HepG2 (cell line): ENCODE results near the gene RANGRF. TPM values are rescaled to one million over a fixed set of nuclear protein-coding genes. Genes with fewer than 3 reads are reported as not detected.
A peak's percentile ranks its signal among the peaks of the same experiment; 100 is the strongest.

Experiments used
- ELF4 ChIP-seq: sonication (generic); formaldehyde crosslinking; IDR thresholded peaks from 2 replicates; pipeline ENCODE4 v1.5.0; 2020; ENCODE audit warnings: missing genetic modification reagents, mild to moderate bottlenecking, moderate library complexity, borderline replicate concordance
- NR2F6 ChIP-seq, 2 experiments: IDR thresholded peaks; 2 replicates each; pipeline ENCODE4 v1.6.1; 2016; ENCODE audit warnings: antibody characterized with exemption in 1 of 2, mild to moderate bottlenecking in 1 of 2
- ONECUT2 ChIP-seq: sonication (generic); formaldehyde crosslinking; IDR thresholded peaks from 2 replicates; pipeline ENCODE4 v1.4.0; 2020; ENCODE audit warnings: missing genetic modification reagents
- ZNF75D ChIP-seq: sonication (generic); formaldehyde crosslinking; IDR thresholded peaks from 2 replicates; pipeline ENCODE4 v1.8.1; 2023; ENCODE audit warnings: missing genetic modification reagents, mild to moderate bottlenecking, borderline replicate concordance
- ZNF883 ChIP-seq: sonication (generic); formaldehyde crosslinking; IDR thresholded peaks from 2 replicates; pipeline ENCODE4 v1.5.1; 2020; ENCODE audit warnings: mild to moderate bottlenecking, missing genetic modification reagents; ENCODE audit errors: not compliant biosample characterization
- polyA plus RNA-seq, 8 experiments: library from polyadenylated mRNA; depleted of rRNA in 3 of 8; stranded (reverse) in 7 of 8; unstranded in 1 of 8; fragments of >200 nt; fragmentation: Illumina TruSeq in 4 of 8; extraction: Trizol in 4 of 8; gene quantifications; 2 replicates each; pipeline versions ENCODE4 v1.2.1 to v1.2.3, GENCODE V29; 2011 to 2016; ENCODE audit warnings: low read depth in 4 of 8, missing spikeins in 1 of 8, mixed read lengths in 1 of 8; ENCODE audit not compliant: insufficient read depth in 1 of 8
- total RNA-seq, 5 experiments: library from RNA; depleted of rRNA; stranded (reverse); fragments of >200 nt; fragmentation: Illumina TruSeq; extraction: Trizol; gene quantifications; 2 replicates each; pipeline ENCODE4 v1.2.3, GENCODE V29; 2016; ENCODE audit warnings: low read depth in 1 of 5
- TF ChIP-seq, protein P1 (sequence below): sonication (generic); formaldehyde crosslinking; IDR thresholded peaks from 2 replicates; pipeline ENCODE4 v1.4.0; 2020; ENCODE audit warnings: mild to moderate bottlenecking, missing genetic modification reagents
- TF ChIP-seq, protein P2 (sequence below): sonication (generic); formaldehyde crosslinking; IDR thresholded peaks from 2 replicates; pipeline ENCODE4 v1.8.0; 2022; ENCODE audit warnings: mild to moderate bottlenecking, missing genetic modification reagents
- TF ChIP-seq, protein P3 (sequence below): sonication (generic); formaldehyde crosslinking; IDR thresholded peaks from 2 replicates; pipeline ENCODE4 v1.5.1; 2020; ENCODE audit warnings: mild to moderate bottlenecking, missing genetic modification reagents

RANGRF gene
- total and polyA plus RNA-seq, 2 of the 13 experiments (the other 11 are each of a cell fraction or from before 2014, with no cell fraction given): 18.6 to 40.7 TPM

DNA sequence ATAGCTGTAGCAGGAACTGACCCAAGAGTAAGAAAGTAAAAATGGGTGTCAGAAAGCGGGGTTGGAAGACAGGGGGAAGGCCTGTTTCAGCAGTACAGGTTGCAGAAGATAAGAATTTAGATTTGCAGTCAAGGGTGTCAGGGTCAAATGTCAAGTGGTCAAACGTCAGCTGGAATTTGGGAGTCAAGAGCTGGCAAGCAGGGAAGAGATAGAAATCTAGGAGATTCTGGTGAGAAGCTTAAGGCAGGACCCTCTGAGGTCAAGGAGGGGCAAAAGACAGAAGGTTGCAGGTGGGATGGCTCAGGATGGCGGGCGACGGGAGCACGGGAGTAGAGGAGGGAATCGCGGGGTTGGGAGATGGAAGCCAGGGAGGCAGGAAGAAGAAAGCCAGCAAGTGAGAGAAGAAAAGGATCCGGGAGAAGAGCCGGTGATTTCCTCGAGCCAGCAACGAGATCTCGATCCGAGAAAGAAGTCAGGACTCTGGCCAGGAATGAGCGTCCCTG, 6.4 kb downstream of the RANGRF start (continued):
- TF ChIP-seq, protein P1, sequence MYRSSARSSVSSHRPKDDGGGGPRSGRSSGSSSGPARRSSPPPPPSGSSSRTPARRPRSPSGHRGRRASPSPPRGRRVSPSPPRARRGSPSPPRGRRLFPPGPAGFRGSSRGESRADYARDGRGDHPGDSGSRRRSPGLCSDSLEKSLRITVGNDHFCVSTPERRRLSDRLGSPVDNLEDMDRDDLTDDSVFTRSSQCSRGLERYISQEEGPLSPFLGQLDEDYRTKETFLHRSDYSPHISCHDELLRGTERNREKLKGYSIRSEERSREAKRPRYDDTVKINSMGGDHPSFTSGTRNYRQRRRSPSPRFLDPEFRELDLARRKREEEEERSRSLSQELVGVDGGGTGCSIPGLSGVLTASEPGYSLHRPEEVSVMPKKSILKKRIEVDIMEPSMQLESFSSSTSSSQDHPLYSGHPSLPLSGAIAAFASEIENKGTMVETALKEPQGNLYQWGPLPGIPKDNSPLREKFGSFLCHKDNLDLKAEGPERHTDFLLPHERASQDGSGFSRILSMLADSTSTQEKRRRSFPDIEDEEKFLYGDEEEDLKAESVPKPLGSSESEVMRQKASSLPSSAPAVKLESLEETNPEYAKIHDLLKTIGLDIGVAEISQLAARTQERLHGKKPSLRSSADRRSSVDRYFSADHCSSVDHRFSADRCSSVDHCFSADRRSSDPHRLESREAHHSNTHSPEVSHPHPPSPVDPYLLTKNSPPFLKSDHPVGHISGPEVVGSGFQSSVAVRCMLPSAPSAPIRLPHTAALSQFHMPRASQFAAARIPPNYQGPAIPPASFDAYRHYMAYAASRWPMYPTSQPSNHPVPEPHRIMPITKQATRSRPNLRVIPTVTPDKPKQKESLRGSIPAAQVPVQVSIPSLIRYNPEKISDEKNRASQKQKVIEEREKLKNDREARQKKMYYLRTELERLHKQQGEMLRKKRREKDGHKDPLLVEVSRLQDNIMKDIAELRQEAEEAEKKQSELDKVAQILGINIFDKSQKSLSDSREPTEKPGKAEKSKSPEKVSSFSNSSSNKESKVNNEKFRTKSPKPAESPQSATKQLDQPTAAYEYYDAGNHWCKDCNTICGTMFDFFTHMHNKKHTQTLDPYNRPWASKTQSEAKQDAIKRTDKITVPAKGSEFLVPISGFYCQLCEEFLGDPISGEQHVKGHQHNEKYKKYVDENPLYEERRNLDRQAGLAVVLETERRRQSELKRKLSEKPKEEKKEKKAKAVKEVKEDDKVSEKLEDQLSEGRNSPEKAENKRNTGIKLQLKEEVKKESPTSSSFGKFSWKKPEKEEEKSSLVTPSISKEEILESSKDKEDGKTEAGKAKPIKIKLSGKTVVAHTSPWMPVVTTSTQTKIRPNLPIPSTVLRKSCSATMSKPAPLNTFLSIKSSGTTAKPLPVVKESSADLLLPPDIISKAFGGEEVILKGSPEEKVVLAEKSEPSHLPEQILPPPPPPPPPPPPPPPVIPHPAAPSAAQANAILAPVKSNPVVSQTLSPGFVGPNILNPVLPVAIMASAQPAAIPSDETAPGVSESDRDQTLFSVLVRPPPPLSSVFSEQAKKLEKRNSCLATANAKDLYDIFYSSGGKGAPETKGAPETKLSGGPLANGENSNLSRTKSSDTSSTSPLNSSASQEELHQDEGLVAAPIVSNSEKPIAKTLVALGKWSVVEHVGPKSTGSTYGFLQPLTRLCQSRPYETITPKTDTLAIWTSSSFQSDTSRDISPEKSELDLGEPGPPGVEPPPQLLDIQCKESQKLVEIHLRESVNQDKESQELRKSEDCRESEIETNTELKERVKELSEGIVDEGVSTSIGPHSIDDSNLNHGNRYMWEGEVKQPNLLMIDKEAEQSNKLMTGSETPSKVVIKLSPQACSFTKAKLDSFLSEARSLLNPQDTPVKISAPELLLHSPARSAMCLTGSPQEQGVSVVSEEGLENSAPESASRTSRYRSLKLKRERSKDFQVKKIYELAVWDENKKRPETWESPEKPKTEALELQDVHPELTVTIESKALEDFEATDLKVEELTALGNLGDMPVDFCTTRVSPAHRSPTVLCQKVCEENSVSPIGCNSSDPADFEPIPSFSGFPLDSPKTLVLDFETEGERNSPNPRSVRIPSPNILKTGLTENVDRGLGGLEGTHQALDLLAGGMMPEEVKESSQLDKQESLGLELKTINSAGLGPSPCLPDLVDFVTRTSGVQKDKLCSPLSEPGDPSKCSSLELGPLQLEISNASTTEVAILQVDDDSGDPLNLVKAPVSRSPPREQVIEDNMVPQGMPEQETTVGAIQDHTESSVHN (CRISPR knock-in tag): no peak
- TF ChIP-seq ZNF883 (CRISPR knock-in tag): peak; percentile 7
- TF ChIP-seq, protein P2, sequence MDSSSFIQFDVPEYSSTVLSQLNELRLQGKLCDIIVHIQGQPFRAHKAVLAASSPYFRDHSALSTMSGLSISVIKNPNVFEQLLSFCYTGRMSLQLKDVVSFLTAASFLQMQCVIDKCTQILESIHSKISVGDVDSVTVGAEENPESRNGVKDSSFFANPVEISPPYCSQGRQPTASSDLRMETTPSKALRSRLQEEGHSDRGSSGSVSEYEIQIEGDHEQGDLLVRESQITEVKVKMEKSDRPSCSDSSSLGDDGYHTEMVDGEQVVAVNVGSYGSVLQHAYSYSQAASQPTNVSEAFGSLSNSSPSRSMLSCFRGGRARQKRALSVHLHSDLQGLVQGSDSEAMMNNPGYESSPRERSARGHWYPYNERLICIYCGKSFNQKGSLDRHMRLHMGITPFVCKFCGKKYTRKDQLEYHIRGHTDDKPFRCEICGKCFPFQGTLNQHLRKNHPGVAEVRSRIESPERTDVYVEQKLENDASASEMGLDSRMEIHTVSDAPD (CRISPR knock-in tag): 0 out of 2 replicates have a peak, but pooled peaks have one; percentile 31
- TF ChIP-seq ZNF75D (CRISPR knock-in tag): no peak
- 0 out of 2 replicates have a peak, but pooled peaks have one; percentile 12 for TF ChIP-seq ELF4 (CRISPR knock-in tag)
- TF ChIP-seq, protein P3, sequence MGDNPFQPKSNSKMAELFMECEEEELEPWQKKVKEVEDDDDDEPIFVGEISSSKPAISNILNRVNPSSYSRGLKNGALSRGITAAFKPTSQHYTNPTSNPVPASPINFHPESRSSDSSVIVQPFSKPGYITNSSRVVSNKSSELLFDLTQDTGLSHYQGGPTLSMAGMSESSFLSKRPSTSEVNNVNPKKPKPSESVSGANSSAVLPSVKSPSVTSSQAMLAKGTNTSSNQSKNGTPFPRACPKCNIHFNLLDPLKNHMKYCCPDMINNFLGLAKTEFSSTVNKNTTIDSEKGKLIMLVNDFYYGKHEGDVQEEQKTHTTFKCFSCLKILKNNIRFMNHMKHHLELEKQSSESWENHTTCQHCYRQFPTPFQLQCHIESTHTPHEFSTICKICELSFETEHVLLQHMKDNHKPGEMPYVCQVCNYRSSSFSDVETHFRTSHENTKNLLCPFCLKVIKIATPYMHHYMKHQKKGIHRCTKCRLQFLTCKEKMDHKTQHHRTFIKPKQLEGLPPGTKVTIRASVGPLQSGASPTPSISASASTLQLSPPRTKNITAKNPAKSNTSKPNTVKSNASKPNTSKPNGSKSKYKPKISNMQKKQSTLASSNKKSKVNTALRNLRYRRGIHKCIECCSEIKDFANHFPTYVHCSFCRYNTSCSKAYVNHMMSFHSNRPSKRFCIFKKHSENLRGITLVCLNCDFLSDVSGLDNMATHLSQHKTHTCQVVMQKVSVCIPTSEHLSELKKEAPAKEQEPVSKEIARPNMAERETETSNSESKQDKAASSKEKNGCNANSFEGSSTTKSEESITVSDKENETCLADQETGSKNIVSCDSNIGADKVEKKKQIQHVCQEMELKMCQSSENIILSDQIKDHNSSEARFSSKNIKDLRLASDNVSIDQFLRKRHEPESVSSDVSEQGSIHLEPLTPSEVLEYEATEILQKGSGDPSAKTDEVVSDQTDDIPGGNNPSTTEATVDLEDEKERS: 0 out of 2 replicates have a peak, but pooled peaks have one; percentile 55
- TF ChIP-seq NR2F6 (IDR thresholded peaks at IDR 0.05): peak; percentile 63; the same call in 1 of the 2 replicates
- no peak for TF ChIP-seq NR2F6 (CRISPR knock-in tag; IDR thresholded peaks at IDR 0.05)
- no peak for TF ChIP-seq ONECUT2 (CRISPR knock-in tag)
